ENCODE data around the gene DOCK9. TPM values are rescaled to one million over a fixed set of nuclear protein-coding genes. Genes with fewer than 3 reads are reported as not detected.

The DOCK9 gene
- total and polyA plus RNA-seq, 2 donors (not counting 1 experiment from before 2014, with no cell fraction given), result 18.2 TPM

DNA sequence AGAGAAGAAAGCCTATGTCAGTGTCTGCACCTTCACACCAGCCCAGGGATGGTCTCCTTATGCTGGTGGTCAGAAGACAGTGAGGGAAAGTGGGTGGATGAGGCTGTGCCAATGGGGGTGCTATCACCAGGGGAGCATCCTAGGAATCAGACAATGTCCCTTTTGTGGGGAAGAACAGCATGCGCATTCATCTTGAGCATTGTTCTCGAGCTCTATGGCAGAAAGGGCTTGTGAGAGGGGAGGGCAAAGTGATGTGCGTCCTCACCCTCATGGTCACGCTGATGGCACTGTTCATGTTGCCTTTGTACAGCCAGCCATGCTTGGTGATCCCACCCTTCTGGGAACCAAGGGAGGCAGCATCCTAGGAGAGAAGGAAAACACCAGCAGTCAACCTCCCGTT lies 56.1 kb downstream of the DOCK9 start:
- DNase-seq (ENCODE audit: low read depth in 2 of 2), result no peak

GRCh38 chr13:98921015-98921580 lies 56.8 kb downstream of the DOCK9 start:
- TF ChIP-seq CTCF (conservative IDR thresholded peaks at IDR 0.05 in 1 of 2, IDR thresholded peaks at IDR 0.05 in 1 of 2; ENCODE audit: low read depth in 1 of 2, low read length in 2 of 2) (no peak), EZH2 (IDR thresholded peaks at IDR 0.05; ENCODE audit: low read length, missing control alignments) (no peak)
- Histone ChIP-seq H4K20me1 (ENCODE audit: control insufficient read depth, extremely low read depth, insufficient read depth, low read length) (no peaks in the 10 kb centered on the region), H3K27ac (ENCODE audit: insufficient read depth, low read length) (no peak overlapping the region), H3K4me1 (ENCODE audit: control insufficient read depth, extremely low read depth, insufficient read depth, low read length) (no peaks in the 10 kb centered on the region), H2AFZ (ENCODE audit: low read length) (no peak overlapping the region), H3K27me3 (ENCODE audit: control insufficient read depth, insufficient read depth, low read length) (no peaks in the 10 kb centered on the region), H3K4me2 (ENCODE audit: extremely low read depth, insufficient read depth, low read length) (no peak overlapping the region), H3K36me3 (ENCODE audit: control insufficient read depth, insufficient read depth, low read length) (no peaks in the 10 kb centered on the region), H3K4me3 (replicated peaks in 1 of 4; ENCODE audit: control extremely low read depth in 1 of 4, insufficient read depth in 1 of 4, low read depth in 3 of 4, low read length in 4 of 4) (no peak overlapping the region), H3K9ac (ENCODE audit: insufficient read depth, low read length) (no peak overlapping the region), H3K9me3 (ENCODE audit: control insufficient read depth, insufficient read depth, low read depth, low read length) (no peaks in the 10 kb centered on the region), H3K79me2 (ENCODE audit: control insufficient read depth, insufficient read depth, low read length) (no peaks in the 10 kb centered on the region)
- no peak for DNase-seq (ENCODE audit: low read depth in 2 of 2)

More for the DNA sequence above, 56.1 kb downstream of the DOCK9 start:
- Histone ChIP-seq H3K9ac (ENCODE audit: insufficient read depth, low read length) (no peak overlapping the region), H3K79me2 (ENCODE audit: control insufficient read depth, insufficient read depth, low read length) (no peaks in the 10 kb centered on the region), H4K20me1 (ENCODE audit: control insufficient read depth, extremely low read depth, insufficient read depth, low read length) (no peaks in the 10 kb centered on the region), H3K4me1 (ENCODE audit: control insufficient read depth, extremely low read depth, insufficient read depth, low read length) (no peaks in the 10 kb centered on the region), H3K4me3 (replicated peaks in 1 of 4; ENCODE audit: control extremely low read depth in 1 of 4, insufficient read depth in 1 of 4, low read depth in 3 of 4, low read length in 4 of 4) (no peak overlapping the region), H3K27me3 (ENCODE audit: control insufficient read depth, insufficient read depth, low read length) (no peaks in the 10 kb centered on the region), H3K4me2 (ENCODE audit: extremely low read depth, insufficient read depth, low read length) (no peak overlapping the region), H2AFZ (ENCODE audit: low read length) (no peak overlapping the region), H3K27ac (ENCODE audit: insufficient read depth, low read length) (no peak overlapping the region), H3K36me3 (ENCODE audit: control insufficient read depth, insufficient read depth, low read length) (no peaks in the 10 kb centered on the region), H3K9me3 (ENCODE audit: control insufficient read depth, insufficient read depth, low read depth, low read length) (no peaks in the 10 kb centered on the region)
- no peak for TF ChIP-seq CTCF (conservative IDR thresholded peaks at IDR 0.05 in 1 of 2, IDR thresholded peaks at IDR 0.05 in 1 of 2; ENCODE audit: low read depth in 1 of 2, low read length in 2 of 2)
- no peak for TF ChIP-seq EZH2 (IDR thresholded peaks at IDR 0.05; ENCODE audit: low read length, missing control alignments)

GRCh38 chr13:98919566-98919965 lies 58.3 kb downstream of the DOCK9 start:
- TF ChIP-seq CTCF (conservative IDR thresholded peaks at IDR 0.05 in 1 of 2, IDR thresholded peaks at IDR 0.05 in 1 of 2; ENCODE audit: low read depth in 1 of 2, low read length in 2 of 2), result no peak
- TF ChIP-seq EZH2 (IDR thresholded peaks at IDR 0.05; ENCODE audit: low read length, missing control alignments), result no peak
- Histone ChIP-seq H3K9me3 (ENCODE audit: control insufficient read depth, insufficient read depth, low read depth, low read length) (no peaks in the 10 kb centered on the region), H3K36me3 (ENCODE audit: control insufficient read depth, insufficient read depth, low read length) (no peaks in the 10 kb centered on the region), H3K4me2 (ENCODE audit: extremely low read depth, insufficient read depth, low read length) (no peak overlapping the region), H3K27ac (ENCODE audit: insufficient read depth, low read length) (no peak overlapping the region), H3K4me1 (ENCODE audit: control insufficient read depth, extremely low read depth, insufficient read depth, low read length) (no peaks in the 10 kb centered on the region), H3K79me2 (ENCODE audit: control insufficient read depth, insufficient read depth, low read length) (no peaks in the 10 kb centered on the region), H4K20me1 (ENCODE audit: control insufficient read depth, extremely low read depth, insufficient read depth, low read length) (no peaks in the 10 kb centered on the region), H3K9ac (ENCODE audit: insufficient read depth, low read length) (no peak overlapping the region), H3K4me3 (replicated peaks in 1 of 4; ENCODE audit: control extremely low read depth in 1 of 4, insufficient read depth in 1 of 4, low read depth in 3 of 4, low read length in 4 of 4) (no peak overlapping the region), H2AFZ (ENCODE audit: low read length) (no peak overlapping the region), H3K27me3 (ENCODE audit: control insufficient read depth, insufficient read depth, low read length) (no peaks in the 10 kb centered on the region)
- DNase-seq (ENCODE audit: low read depth in 2 of 2), result no peak
